GM18909 (cell line): Measurements from ENCODE around the gene PNMA6E.

Experiments
- ATAC-seq: cut with Tn5 transposase; IDR thresholded peaks from one replicate; pipeline ENCODE4 v1.9.1; 2021; ENCODE audit warnings: mild to moderate bottlenecking; ENCODE audit not compliant: unreplicated experiment, poor library complexity

Gene PNMA6E

GRCh38 chrX:153438532-153438931, 37.4 kb upstream of the PNMA6E start:
- no peak for ATAC-seq

DNA sequence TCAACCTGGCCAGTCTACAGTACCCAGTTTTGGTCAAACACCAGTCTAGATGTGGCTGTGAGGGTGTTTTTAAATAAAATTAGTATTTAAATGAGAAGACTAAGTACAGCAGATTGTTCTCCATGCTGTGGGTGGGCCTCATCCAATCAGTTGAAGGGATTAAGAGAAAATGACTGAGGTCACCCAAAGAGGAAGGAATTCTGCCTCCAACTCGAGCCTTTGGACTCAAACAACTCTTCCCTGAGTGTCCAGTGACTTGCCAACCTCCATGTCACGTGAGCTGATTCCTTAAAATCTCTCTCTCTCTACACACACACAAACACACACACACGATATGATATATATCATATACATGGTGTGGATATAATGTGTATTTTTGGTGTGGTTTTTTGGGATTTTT, 34.7 kb upstream of the PNMA6E start:
- ATAC-seq = no peak

- ATAC-seq = no peak
Observed at GRCh38 chrX:153434801-153435200, 33.7 kb upstream of the PNMA6E start.

DNA sequence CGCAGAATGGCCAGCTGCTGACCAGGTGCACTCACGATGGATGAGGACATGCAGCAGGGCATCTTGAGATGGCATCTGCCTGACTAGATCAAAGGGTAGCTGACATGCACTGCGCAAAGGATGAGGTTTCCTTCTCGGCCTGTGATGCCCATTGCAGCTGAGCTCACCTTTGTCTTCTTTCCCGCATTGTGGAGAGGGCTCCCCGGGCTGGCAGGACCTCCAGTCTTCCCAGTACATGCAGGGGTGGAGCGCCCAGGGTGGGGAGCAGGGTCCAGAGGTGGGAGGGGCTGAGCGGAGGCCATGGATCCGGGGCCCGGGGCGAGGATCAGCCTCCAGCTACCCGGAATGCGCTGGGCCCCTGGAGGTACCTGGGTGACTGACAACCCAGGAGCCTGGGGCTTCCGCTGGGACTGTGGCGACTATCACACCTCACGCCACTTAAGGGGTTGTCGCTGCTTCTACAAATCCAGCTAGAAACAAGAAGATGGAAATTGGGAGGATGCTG, 32.7 kb upstream of the PNMA6E start:
- ATAC-seq = no peak

DNA sequence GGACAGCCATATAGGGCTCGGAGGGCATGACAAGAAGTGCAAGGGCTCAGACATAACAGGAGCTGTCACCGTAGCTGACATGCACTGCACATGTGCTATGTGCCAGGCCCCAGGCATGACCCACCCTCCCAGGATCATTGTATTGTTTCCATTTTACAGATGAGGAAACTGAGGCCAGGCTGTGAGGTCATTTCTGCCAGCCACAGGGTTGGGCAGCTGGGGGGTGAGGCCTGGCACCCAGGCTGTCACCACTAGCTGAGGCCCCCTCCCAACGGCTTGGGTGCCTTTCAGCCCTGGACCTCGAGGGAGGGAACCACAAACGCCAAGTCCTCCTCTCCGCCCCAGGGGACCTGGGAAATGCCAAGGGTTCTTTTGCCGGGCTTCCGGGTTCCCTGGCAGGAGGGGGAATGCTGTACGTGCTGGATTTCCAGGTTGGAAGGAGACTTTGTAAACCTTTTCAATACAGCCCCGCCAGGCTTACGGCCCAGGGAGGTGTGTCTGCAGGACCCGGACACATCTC, 32.1 kb upstream of the PNMA6E start:
- ATAC-seq = no peak

GRCh38 chrX:153430796-153431195, 29.6 kb upstream of the PNMA6E start:
- ATAC-seq = no peak

- ATAC-seq = no peak
Observed at GRCh38 chrX:153426204-153426603, 25.1 kb upstream of the PNMA6E start.

DNA sequence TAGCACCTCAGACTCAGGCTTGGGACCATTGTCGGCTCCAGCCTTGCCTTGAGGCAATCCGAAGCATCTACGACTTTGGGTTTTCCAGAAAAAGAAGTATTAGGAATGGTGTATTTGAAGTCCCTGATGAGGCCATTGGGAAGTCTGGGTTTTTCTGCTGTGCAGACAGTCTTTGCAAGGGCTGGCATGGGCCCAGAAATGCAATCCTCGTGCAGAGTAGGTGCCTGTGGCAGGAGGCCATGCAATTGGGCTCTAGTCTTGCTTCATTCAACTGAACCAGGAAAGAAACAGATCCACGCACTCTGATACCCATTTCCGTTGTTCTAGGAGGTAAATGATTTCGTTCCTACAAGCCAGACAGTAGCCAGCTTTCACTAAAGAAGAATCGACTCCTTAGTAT, 22.5 kb upstream of the PNMA6E start:
- ATAC-seq = no peak

DNA sequence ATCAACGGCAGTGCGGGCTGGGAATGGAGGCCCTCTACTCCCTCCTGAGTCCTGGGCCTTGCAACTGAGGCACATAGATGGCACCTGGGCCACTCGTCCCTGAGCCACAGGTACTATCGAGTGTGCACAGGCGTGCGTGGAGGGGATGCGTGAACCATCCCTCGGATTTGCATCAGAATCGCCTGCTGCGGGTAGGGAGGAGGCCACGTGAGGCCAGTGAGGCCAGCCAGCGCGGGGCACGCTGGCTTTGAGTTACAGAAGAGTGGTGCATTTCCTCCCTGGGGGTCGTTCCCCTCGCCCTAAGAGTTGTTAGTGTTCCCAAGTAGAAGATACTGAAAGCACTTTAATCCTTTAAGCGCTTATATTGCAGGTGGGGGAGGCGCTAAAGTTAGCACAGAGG, 20.7 kb upstream of the PNMA6E start:
- no peak for ATAC-seq

DNA sequence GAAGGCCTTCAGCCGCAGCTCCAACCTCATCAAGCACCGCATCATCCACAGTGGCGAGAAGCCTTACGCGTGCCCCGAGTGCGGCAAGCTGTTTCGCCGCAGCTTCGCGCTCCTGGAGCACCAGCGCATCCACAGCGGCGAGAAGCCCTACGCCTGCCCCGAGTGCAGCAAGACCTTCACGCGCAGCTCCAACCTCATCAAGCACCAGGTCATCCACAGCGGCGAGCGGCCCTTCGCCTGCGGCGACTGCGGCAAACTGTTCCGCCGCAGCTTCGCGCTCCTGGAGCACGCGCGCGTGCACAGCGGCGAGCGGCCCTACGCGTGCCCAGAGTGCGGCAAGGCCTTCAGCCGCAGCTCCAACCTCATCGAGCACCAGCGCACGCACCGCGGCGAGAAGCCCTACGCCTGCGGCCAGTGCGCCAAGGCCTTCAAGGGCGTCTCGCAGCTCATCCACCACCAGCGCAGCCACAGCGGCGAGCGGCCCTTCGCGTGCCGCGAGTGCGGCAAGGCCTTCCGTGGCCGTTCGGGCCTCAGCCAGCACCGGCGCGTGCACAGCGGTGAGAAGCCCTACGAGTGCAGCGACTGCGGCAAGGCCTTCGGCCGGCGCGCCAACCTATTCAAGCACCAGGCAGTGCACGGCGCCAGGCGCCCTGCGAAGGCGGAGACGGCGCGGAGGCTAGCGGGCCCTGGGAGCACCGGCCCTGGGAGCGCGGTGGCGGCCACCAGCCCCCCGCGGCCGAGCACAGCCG, 19.9 kb upstream of the PNMA6E start:
- ATAC-seq = no peak

GRCh38 chrX:153417637-153418036, 16.5 kb upstream of the PNMA6E start:
- ATAC-seq = no peak

DNA sequence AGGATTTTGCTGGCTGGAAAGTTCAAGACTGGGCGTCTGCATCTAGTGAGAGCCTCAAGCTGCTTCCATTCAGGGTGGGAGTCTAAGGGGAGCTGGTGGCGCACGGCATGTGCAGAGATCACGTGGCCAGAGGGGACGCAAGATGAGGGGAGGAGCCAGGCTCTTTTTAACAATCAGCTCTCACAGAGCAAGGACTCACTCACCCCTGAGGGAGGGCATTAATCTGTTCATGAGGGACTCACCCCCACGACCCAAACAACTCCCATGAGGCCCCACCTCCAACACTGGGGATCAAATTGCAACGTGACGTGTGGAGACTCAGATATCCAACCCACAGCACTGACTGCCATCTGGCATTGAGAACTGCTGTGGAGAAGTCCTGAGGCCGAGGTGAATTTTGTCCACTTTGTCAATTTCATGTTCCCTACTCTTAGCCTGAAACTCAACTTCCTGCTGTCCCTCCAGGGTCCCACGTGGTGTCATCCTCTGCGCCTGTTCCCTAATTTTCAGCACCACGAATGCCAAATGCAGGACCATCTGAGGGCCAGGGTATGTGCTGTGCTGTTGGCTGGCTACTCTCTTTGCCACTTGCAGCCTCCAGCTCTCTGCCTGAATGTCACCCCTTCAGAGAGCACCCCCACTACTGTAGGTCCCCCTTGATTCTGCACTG, 15.8 kb upstream of the PNMA6E start:
- ATAC-seq = no peak

- ATAC-seq = no peak
Observed at GRCh38 chrX:153414856-153415510, 13.8 kb upstream of the PNMA6E start.

DNA sequence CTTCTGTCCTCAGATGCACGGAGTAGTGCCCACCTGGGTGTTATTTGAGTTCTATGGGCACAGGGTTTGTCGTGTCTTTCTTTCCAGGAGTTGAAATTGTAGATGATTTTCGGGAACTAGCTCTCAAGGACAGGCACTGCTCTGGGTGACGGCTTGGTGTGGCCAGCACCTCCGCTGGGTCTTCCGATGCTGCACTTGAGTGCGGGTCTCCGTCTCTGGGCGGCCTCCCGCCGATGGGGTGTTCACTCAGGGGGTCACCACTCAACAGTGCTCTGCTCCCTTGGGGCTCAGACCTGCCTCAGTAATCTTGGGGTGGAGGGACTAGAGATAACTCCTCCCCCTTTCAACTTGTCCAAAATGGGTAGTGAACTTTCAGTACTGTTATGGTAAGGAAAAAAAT, 12.6 kb upstream of the PNMA6E start:
- ATAC-seq = no peak

GRCh38 chrX:153412746-153413720, 11.9 kb upstream of the PNMA6E start:
- ATAC-seq = no peak

DNA sequence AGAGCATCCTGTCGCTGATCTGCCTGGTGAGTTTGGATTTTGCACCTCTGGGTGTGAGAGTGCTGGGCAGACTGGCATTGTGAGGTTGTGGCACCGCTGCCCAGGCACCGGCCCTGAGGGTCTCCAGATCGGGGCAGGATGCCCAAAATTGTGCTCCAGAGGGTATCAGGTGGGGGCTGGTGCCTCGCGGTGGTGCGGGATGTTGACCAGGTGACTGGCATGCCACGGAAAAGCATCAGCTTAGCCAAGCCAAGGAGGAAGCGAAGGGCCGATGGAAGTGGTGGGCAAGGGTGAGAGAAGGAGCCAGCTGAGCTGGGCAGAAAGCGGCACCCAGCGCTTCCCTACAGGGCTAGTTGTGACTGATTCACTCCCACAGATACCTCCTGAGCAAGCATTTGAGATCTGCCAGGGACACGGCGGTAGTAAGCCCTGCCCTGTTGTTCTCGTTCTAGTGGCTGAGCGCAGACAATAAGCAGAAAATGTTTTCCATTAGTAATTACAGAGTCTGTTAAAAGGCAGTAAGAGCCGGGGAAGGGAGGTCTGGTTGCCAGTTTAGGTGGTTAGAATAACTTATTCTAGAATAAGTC, 10.9 kb upstream of the PNMA6E start:
- ATAC-seq = no peak

DNA sequence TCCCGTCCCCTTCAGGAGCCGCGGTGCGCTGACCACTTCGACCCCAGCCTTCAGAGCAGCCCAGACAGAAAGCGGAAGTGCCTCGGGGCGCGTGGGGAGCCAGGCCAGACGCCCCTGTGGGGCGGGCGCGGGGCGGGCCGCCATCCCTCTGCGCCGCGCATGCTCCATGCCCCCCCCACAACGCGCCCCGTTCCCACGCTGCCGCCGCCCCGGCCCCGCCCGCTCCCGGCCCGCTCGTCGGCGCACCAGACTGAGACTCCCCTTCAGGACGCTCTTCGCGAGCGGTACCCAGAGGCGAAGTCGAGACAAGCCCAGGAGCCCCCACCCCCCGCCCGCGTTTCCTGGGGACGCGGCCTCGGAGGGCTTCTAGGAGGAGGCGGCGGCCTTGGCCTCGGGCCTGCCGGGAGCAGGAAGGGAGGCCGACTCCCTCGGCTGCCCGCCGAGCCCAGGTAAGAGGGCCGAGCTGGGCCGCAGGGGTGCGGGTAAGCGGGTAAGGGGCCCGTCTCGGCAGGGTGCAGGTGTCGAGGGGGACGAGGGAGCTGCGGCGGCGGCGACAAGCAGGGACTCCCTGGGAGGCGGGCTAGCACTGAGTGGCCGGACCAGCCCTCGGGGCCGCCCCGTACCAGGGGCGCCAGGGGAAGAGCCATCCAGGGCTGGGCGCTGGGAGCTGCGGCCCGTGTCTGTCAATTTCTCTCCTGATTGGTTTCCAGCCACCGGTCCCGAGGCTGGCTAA, 10.3 kb upstream of the PNMA6E start, which contains the start of gene ZFP92:
Gene ZFP92 (plus strand): TSS at position 218 of the 733 bp plus-strand sequence. CDS start 6,851 bp downstream, outside the sequence.
- ATAC-seq = no peak

DNA sequence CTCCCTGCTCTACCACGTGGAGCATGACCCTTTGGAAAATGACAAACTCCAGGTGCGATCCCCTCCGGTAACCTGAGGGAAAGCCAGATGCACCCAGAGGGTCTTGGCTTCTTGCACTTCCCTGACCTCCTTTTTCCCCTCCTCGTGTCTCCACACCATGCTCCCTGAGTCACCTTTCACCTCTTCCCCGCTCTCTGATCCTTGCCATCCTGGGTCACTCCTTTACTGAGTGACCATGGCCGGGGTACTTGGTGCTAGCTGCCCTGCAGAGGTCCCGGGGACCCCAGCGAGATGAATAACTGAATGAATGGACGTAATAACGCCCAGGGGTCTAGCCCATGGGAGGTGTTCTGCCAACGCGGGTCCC, 9.7 kb upstream of the PNMA6E start:
- no peak for ATAC-seq

- ATAC-seq = no peak
Observed at GRCh38 chrX:153410373-153410772, 9.2 kb upstream of the PNMA6E start.
